ENCODE measurements around the gene MEAK7. TPM values are rescaled to one million over a fixed set of nuclear protein-coding genes. Genes with fewer than 3 reads are reported as not detected.

MEAK7 gene
- total and polyA plus RNA-seq, 2 of the 8 experiments (the other 6 are each of a cell fraction or from before 2014, with no cell fraction given), result 9.6 to 19.6 TPM

DNA sequence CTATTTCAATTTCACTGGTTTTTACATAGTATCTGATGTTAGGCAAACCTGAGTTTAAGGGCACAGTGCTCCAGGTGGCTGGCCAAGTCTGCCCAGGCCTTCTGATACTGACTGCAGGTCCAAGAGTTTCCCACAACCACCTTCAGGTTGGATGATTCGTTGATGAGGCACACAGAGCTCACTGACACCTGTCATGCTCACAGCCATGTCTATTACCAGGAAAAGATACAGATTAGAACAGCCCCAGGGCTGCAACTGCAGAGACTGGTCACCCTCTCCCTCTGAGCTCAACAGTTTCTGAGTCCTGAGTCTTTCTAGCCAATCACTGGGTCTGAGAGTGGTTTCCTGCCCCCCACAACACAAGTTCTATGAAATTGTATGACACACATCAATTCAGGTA is 37.2 kb downstream of the MEAK7 start:
- WGBS, 2 experiments (ENCODE audit: extremely low coverage in 1 of 2, insufficient coverage in 1 of 2, insufficient read length in 1 of 2, insufficient replicate concordance in 2 of 2, low coverage in 1 of 2, low lambda C conversion rate in 2 of 2, missing lambda C conversion rate in 1 of 2), result 86% methylated on average over 1 of the region's 1 CpG; no CpG with 5 or more reads in 1 of the 2 experiments
- FAIRE-seq, result no peak

More for the DNA sequence above, 37.2 kb downstream of the MEAK7 start:
- H4K20me1 ChIP-seq (replicated peaks in 1 of 2; ENCODE audit: control insufficient read depth in 1 of 2, insufficient read depth in 2 of 2, low read length in 2 of 2), result no peaks in the 10 kb centered on the region
- no peaks in the 10 kb centered on the region for H3K27me3 ChIP-seq (replicated peaks in 1 of 4; ENCODE audit: control insufficient read depth in 3 of 4, extremely low read depth in 1 of 4, insufficient read depth in 3 of 4, low read length in 3 of 4)
- no peak overlapping the region for H3K56ac ChIP-seq (replicated peaks; ENCODE audit: insufficient read length, low read depth, low read length)
- no peak overlapping the region for H4K8ac ChIP-seq (ENCODE audit: extremely low read depth, insufficient read depth, low read length)
- no peak overlapping the region for H2BK5ac ChIP-seq (ENCODE audit: low read depth, low read length)
- no peak overlapping the region for H3K27ac ChIP-seq (ENCODE audit: low read depth, low read length)
- no peaks in the 10 kb centered on the region for H3K4me1 ChIP-seq (replicated peaks in 1 of 4; ENCODE audit: control insufficient read depth in 3 of 4, insufficient read depth in 4 of 4, low read length in 3 of 4)
- H3K4me3 ChIP-seq (ENCODE audit: extremely low read depth in 1 of 4, insufficient read depth in 2 of 4, low read depth in 3 of 4, low read length in 4 of 4), result no peak overlapping the region
- DNase-seq (ENCODE audit: low read depth in 1 of 2, low spot score in 2 of 2), result no peak
- CTCF ChIA-PET (ENCODE audit: partially characterized antibody), result no interaction called here
- no peak overlapping the region for H3K4ac ChIP-seq (replicated peaks; ENCODE audit: insufficient read length, low read depth, low read length)
- no peak overlapping the region for H2AK5ac ChIP-seq (ENCODE audit: low read depth, low read length)
- H3K14ac ChIP-seq (ENCODE audit: insufficient read length), result no peak overlapping the region
- H2BK120ac ChIP-seq (replicated peaks; ENCODE audit: low read depth, low read length), result no peak overlapping the region
- H2BK12ac ChIP-seq (ENCODE audit: low read depth, low read length), result no peak overlapping the region
- no peak overlapping the region for H2BK15ac ChIP-seq (ENCODE audit: low read length)
- H3K18ac ChIP-seq (ENCODE audit: extremely low read depth, low read length), result no peak overlapping the region
- TF ChIP-seq TBP (IDR thresholded peaks at IDR 0.05; ENCODE audit: low read depth, low read length) (no peak), RNF2 (IDR thresholded peaks at IDR 0.05; ENCODE audit: borderline replicate concordance, low read depth, low read length, missing control alignments, poor library complexity, severe bottlenecking) (no peak), PHF8 (conservative IDR thresholded peaks at IDR 0.05; ENCODE audit: low read depth, low read length) (no peak), KDM1A (IDR thresholded peaks at IDR 0.05; ENCODE audit: borderline replicate concordance, low read length) (no peak), KDM5A (IDR thresholded peaks at IDR 0.05; ENCODE audit: low read length) (no peak), CBX8 (IDR thresholded peaks at IDR 0.05; ENCODE audit: borderline replicate concordance, low read depth, low read length) (no peak), FOSL1 (IDR thresholded peaks at IDR 0.05; ENCODE audit: insufficient read depth, low read depth, low read length) (no peak), CEBPB (IDR thresholded peaks at IDR 0.05; ENCODE audit: low read depth, low read length) (no peak), KDM4A (IDR thresholded peaks at IDR 0.05; ENCODE audit: low read depth, low read length, severe bottlenecking) (no peak), SIN3A (conservative IDR thresholded peaks at IDR 0.05 in 1 of 2, IDR thresholded peaks at IDR 0.05 in 1 of 2; ENCODE audit: low read depth in 1 of 2, low read length in 2 of 2) (no peak), ZNF274 (IDR thresholded peaks at IDR 0.05; ENCODE audit: borderline replicate concordance, extremely low read depth, low read length) (no peak), HDAC6 (IDR thresholded peaks at IDR 0.05; ENCODE audit: low read depth, low read length) (no peak)
- TF ChIP-seq, protein P1, sequence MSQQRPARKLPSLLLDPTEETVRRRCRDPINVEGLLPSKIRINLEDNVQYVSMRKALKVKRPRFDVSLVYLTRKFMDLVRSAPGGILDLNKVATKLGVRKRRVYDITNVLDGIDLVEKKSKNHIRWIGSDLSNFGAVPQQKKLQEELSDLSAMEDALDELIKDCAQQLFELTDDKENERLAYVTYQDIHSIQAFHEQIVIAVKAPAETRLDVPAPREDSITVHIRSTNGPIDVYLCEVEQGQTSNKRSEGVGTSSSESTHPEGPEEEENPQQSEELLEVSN (IDR thresholded peaks at IDR 0.05), result no peak
- H3K79me1 ChIP-seq (ENCODE audit: low read depth, low read length), result no peaks in the 10 kb centered on the region; the same call in 1 of the 2 replicates
- H3K36me3 ChIP-seq (ENCODE audit: control insufficient read depth in 2 of 4, insufficient read depth in 4 of 4, low read length in 3 of 4), result peaks cover 0 to 12% (median 3%) of the 10 kb centered on the region in 4 experiments; a peak in 2 of 8 replicates
- no peak overlapping the region for H2BK20ac ChIP-seq (ENCODE audit: low read length)
- POLR2A ChIA-PET (ENCODE audit: partially characterized antibody), result no interaction called here
- no peak overlapping the region for H3K4me2 ChIP-seq (ENCODE audit: insufficient read depth in 1 of 2, low read depth in 2 of 2, low read length in 2 of 2)
- no peaks in the 10 kb centered on the region for H3K79me2 ChIP-seq (ENCODE audit: control insufficient read depth in 1 of 2, insufficient read depth in 2 of 2, low read length in 2 of 2)
- H4K5ac ChIP-seq (ENCODE audit: insufficient read length, low read depth, low read length), result no peak overlapping the region
- H3K9me3 ChIP-seq (ENCODE audit: insufficient read depth in 2 of 2, low read depth in 1 of 2, low read length in 1 of 2), result peaks cover 7 to 12% of the 10 kb centered on the region in 2 experiments
- H2AFZ ChIP-seq (ENCODE audit: low read length), result no peak overlapping the region
- H4K91ac ChIP-seq (replicated peaks; ENCODE audit: insufficient read length, low read length), result no peak overlapping the region
- no peaks in the 10 kb centered on the region; the same call in 1 of the 2 replicates for H3K23me2 ChIP-seq (ENCODE audit: low read depth, low read length)
- no peak overlapping the region for H3K9ac ChIP-seq (replicated peaks in 1 of 4; ENCODE audit: extremely low read depth in 1 of 4, low read depth in 3 of 4, low read length in 3 of 4)
- H3K23ac ChIP-seq (ENCODE audit: insufficient read length), result no peak overlapping the region
